Endothelial cell of umbilical vein (primary cell): Measurements from ENCODE around the gene ANKRD62.

Source experiments
- CTCF ChIP-seq, 2 donors: IDR thresholded peaks; 1 replicate in 1 of 2; 2 replicates in 1 of 2; pipeline ENCODE4 v1.5.1; 2011; ENCODE audit warnings: low read length in 2 of 2, mild to moderate bottlenecking in 2 of 2, moderate library complexity in 2 of 2, control low read depth in 1 of 2, inconsistent platforms in 1 of 2, low read depth in 1 of 2; ENCODE audit not compliant: insufficient read depth in 1 of 2; ENCODE audit errors: extremely low read depth in 1 of 2
- EZH2 ChIP-seq: IDR thresholded peaks from 2 replicates; pipeline ENCODE4 v1.6.1; 2012; ENCODE audit warnings: borderline replicate concordance, low read depth, mild to moderate bottlenecking, moderate library complexity, low read length, inconsistent platforms; ENCODE audit not compliant: severe bottlenecking
- JUN ChIP-seq: IDR thresholded peaks from 2 replicates; pipeline ENCODE4 v1.6.1; 2011; ENCODE audit warnings: borderline replicate concordance, low read depth; ENCODE audit not compliant: insufficient read length, insufficient read depth
- MAX ChIP-seq: IDR thresholded peaks from 2 replicates; pipeline ENCODE4 v1.6.1; 2011; ENCODE audit not compliant: insufficient read depth, insufficient read length
- MYC ChIP-seq: IDR thresholded peaks from one replicate; pipeline ENCODE4 v1.6.1; 2011; ENCODE audit warnings: mild to moderate bottlenecking, low read depth, low read length
- POLR2A ChIP-seq: IDR thresholded peaks from 2 replicates; pipeline ENCODE4 v1.6.1; 2012; ENCODE audit warnings: low read depth, mild to moderate bottlenecking, control low read depth, low read length
- POLR2AphosphoS5 ChIP-seq: IDR thresholded peaks from 2 replicates; pipeline ENCODE4 v1.6.1; 2012; ENCODE audit warnings: low read depth, mild to moderate bottlenecking, control low read depth, low read length, moderate library complexity; ENCODE audit not compliant: insufficient read depth

- TF ChIP-seq POLR2A (no peak), POLR2AphosphoS5 (no peak), CTCF (IDR thresholded peaks at IDR 0.05; ENCODE audit: extremely low read depth in 1 of 2, insufficient read depth in 1 of 2, low read depth in 1 of 2, low read length in 2 of 2) (no peak), JUN (no peak), EZH2 (no peak), MAX (no peak), MYC (no peak)
These were observed 4.8 kb upstream of the ANKRD62 start for GRCh38 chr18:12088731-12089375.
